Right lobe of liver (tissue), 4 donors: ENCODE measurements around the gene SERPINE3.

ENCODE experiments used
- CTCF ChIP-seq, 4 donors: fragments of 200-600 bp in 3 of 4; fragments of 450-650 bp in 1 of 4; IDR thresholded peaks; one replicate each; pipeline versions ENCODE4 v1.5.1 to v1.8.0; 2016 to 2022; ENCODE audit warnings: antibody characterized with exemption in 4 of 4, mild to moderate bottlenecking in 2 of 4
- POLR2A ChIP-seq: fragments of 450-650 bp; IDR thresholded peaks from one replicate; pipeline ENCODE4 v1.6.1; 2017; ENCODE audit warnings: antibody characterized with exemption, mild to moderate bottlenecking
- donor health status: DM: no; HTN: no; CAD: no.
- donor health status: DM: no; HTN: no; CAD: no.
- donor health status: DM: no; HTN: yes; CAD: no.

GRCh38 chr13:51364404-51365008 is 25.0 kb downstream of the SERPINE3 start:
- TF ChIP-seq CTCF (IDR thresholded peaks at IDR 0.05) (no peak), POLR2A (no peak)
